ENCODE measurements around the gene R3HDM2.
A peak's percentile ranks its signal among the peaks of the same experiment; 100 is the strongest.
"Not testable (repeated sequence)": the region's sequence is repeated elsewhere in the genome, so short reads cannot be mapped to it uniquely, and the experiment has no call there.

The R3HDM2 gene

DNA sequence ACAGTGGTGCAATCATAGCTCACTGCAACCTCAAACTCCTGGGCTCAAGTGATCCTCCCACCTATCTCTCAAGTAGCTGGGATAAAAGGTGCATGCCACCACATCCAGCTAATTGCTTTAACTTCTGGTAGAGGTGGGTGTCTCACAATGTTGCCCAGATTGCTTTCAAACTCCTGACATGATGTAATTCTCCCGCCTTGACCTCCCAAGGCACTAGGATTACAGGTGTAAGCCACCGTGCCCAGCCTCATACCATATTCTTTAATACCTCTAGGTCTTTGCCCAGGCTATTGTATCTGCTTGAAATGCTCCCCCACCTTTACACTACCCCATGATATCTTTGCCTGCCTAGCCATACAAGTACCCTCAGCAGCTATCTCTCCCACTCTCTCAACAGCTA, 11.3 kb downstream of the R3HDM2 start:
- DNase-seq = no peak

DNA sequence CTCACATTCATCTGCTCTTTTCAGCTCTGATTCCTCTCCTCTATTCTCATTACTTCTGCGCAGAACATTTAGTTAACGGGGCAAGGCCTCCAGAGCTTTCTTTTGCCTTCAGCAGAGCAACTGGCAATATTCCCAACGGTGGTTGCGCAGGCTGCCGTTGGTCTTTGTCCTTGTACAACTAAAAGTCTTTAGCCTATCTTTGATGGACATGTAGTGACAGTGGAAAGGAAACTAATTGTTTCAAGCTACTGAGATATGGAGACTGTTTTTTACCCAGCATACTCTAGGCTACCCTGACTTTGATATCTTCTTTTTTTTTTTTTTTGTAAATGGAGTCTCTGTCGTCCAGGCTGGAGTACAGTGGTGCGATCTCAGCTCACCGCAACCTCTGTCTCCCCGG, 12.6 kb downstream of the R3HDM2 start:
- no peak for DNase-seq

DNA sequence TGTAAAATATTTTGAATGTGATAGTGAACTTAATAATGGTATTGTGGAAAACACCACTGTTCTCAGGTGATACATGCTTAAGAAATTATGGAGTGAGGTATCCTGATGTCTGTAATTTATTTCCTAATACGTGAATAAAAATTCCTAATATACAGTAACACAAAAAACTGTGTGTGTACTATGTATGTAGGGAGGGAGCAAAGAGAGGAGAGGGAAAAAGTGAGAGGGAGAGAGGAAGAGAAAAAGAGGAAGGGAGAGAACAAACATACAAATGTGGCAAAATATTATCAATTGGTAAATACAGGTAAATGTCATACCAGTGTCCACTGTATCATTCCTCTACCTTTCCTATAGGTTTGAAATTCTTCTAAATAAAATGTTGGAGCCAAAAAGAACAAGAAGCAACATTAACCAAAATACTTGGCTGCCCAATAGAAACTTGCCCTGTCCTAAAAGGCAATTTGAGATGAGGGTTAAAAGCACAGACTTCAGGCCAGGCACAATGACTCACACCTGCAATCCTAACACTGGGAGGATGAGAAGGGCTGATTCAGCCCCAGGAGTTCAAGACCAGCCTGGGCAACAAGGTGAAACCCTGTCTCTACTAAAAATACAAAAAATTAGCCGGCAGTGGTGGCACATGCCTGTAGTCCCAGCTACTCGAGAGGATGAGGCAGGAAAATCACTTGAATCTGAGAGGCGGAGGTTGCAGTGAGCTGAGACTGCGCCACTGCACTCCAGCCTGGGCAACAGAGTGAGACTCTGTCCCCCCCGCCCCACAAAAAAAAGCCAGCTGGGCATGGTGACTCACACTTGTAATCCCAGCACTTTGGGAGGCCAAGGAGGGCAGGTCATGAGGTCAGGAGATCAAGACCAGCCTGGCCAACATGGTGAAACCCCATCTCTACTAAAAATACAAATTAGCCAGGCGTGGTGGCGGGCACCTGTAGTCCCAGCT, 14.5 kb downstream of the R3HDM2 start:
- no peak for DNase-seq

DNA sequence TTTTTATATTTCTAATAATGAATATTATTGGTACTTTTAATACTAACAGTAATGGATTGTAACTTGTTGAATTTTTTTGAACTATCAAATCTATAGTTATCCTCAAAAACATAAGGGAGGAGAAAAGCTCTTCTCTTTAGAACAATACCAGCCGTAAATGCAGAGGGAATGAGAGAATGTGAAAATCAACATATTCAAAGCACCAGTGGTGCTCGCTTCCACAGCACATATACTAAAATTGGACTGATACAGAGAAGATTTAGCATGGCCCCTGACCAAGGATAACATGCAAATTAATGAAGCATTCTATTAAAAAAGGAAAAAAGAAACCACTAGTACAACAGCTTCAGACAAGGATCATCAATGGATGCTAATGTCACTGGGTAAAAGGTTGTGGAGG, 15.8 kb downstream of the R3HDM2 start:
- DNase-seq = no peak

DNA sequence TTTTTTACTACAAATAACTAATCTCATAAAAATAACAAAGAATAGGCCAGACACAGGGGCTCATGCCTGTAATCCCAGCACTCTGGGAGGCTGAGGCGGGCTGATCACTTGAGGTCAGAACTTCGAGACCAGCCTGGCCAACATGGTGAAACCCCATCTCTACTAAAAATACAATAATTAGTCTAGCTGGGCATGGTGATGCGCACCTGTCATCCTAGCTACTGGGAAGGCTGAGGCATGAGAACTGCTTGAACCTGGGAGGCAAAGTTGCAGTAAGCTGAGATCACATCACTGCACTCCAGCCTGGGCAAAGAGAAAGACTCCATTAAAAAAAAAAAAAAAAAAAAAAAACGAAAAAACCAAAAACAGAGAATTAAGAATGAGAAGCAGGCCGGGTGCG, 16.7 kb downstream of the R3HDM2 start:
- not testable (repeated sequence) for DNase-seq

DNA sequence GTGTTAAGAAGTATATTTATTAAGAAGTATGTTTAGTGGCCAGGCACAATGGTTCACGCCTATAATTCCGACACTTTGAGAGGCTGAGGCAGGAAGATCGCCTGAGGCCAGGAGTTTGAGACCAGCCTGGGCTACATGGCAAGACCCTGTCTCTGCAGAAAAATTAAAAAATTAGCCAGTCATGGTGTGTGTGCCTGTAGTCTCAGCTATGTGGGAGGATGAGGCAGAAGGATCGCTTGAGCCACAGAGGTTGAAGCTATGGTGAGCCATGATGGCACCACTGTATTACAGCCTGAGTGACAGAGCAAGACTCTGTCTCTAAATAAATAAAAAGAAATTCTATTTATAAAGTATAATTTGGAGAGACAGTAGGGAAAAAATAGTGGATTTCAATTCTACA, 20.3 kb downstream of the R3HDM2 start:
- no peak for DNase-seq

DNA sequence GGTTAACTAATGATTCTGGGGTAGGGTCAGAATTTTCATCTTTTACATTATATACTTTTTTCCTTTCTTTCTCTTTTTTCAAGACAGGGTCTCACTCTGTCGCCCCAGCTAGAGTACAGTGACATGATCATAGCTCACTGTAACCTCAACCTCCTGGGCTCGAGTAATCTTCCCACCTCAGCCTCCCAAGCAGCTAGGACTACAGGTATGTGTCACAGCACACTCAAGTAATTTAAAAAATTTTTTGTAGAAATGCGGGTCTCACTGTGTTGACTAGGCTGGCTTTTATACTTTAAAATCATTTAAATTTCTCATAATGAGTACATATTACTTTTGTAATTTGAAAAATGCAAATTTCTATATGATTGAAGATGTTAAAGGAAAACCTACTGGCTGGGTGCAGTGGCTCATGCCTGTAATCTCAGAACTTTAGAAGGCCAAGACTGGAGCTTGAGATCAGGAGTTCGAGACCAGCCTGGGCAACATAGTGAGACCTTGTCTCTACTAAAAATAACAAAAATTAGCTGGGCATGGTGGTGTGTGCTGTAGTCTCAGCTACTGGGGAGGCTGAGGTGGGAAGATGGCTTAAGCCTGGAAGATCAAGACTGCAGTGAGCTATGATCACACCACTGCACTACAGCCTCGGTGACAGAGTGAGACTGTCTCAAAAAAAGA, 25.7 kb downstream of the R3HDM2 start:
- DNase-seq = peak; percentile 41

DNA sequence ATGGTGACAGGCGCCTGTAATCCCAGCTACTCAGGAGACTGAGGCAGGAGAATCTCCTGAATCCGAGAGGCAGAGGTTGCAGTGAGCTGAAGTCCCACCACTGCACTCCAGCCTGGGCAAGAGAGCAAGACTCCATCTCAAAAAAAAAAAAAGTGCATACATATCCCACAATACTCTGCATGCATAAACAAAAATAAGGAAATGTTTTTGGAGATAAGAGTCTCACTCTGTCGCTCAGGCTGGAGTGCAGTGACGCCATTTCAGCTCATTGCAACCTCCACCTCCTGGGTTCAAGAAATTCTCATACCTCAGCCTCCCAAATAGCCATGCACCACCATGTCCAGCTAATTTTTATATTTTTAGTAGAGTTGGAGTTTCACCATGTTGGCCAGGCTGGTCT, 28.7 kb downstream of the R3HDM2 start:
- DNase-seq = not testable (repeated sequence)

DNA sequence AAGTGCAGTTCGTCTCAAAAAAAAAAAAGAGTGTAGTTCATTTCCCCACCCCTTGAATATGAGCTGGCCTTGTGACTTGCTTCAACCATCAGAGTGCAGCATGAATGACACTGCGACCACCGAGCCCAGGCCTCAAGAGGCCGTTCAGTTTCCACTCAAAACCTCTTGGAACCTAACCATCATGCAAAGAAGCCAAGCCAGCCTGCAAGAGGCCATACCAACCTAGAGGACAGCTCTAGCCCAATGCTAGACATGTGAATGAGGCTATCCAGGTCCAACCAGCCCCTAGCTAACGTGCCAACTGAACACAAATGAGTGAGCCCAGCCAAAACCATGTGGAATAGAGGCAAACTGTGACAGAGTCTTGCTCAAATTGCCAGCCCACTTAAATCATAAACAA, 29.7 kb downstream of the R3HDM2 start:
- no peak for DNase-seq

DNA sequence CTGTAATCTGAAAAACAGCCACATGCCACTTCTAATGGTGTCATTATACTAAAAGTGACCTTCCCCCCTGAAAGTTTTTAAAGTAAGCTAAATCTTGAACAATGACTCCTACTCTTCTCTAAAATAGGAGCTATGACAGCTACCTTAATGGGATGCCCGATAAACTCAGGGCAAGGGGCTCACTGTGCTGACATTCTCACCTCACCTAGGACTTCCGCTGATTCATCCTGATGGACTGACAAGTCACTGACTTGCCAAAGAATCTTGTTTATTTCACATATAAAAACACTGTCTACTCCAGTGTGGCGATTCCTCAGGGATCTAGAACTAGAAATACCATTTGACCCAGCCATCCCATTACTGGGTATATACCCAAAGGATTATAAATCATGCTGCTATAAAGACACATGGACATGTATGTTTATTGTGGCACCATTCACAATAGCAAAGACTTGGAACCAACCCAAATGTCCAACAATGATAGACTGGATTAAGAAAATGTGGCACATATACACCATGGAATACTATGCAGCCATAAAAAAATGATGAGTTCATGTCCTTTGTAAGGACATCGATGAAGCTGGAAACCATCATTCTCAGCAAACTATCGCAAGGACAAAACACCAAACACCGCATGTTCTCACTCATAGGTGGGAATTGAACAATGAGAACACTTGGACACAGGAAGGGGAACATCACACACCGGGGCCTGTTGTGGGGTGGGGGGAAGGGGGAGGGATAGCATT, 31.0 kb downstream of the R3HDM2 start:
- not testable (repeated sequence) for DNase-seq

DNA sequence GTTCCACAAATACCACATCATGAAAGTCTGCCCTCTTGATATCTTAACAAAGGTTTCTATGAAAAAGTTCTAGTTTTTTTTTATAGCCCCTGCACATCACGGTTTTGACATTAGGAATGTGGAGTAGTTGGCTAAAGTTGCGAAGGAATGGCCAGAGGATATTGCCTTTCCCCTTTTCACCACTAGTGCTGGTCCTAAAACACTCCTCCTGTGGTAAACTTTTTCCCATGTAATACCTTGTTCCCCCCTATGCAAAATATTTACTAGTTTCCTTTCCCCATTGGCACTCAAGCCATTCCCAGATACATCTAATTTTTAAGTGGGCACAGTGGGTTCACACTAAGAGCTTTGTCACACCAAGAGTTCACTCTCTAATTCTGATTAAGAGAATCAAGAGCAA, 33.4 kb downstream of the R3HDM2 start:
- no peak for DNase-seq

DNA sequence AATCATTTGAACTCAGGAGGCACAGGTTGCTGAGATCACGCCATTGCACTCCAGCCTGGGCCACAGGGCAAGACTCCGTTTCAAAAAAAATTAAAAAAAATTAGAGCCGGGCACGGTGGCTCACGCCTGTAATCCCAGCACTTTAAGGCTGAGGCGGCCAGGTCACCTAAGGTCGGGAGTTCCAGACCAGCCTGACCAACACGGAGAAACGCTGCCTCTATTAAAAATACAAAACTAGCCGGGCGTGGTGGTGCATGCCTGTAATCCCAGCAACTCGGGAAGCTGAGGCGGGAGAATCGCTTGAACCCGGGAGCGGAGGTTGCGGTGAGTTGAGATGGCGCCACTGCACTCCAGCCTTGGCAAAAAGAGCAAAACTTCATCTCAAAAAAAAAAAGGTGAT, 35.7 kb downstream of the R3HDM2 start:
- DNase-seq = no peak

DNA sequence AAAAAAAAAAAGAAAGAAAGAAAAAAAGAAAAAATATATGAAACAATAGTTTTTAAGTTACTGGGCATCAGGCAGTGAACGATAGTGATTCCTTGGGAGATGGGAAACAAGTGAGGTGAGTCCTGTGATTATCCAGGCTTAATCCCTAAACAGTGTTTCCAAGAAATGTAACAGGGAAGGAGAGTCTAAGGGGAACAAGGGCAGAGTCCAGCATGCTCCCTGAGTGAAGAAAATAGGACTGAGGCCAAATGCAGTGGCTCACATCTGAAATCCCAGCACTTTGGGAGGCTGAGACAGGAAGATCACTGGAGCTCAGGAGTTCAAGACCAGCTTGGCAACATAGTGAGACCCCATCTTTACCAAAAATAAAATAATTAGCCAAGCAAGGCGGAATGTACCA, 40.7 kb downstream of the R3HDM2 start:
- no peak for DNase-seq

DNA sequence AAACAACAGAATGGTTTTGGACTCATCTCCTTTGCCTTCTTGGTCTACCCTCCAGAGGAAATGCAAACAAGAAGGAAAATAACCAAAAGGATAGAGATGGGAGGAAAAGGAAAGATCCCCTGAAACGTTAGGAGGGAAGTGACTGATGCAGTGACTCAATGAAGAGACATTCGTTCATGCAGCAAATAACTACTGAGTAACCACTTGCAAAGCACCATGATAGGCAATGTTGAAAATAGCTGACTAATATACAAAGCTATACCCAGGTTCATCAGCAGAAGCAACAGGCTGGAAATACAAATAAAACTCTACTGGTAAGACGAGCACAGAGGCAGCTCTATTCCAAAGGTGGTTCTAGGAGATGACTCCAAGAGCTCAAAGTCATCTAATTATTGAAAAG, 41.8 kb downstream of the R3HDM2 start:
- DNase-seq = no peak

DNA sequence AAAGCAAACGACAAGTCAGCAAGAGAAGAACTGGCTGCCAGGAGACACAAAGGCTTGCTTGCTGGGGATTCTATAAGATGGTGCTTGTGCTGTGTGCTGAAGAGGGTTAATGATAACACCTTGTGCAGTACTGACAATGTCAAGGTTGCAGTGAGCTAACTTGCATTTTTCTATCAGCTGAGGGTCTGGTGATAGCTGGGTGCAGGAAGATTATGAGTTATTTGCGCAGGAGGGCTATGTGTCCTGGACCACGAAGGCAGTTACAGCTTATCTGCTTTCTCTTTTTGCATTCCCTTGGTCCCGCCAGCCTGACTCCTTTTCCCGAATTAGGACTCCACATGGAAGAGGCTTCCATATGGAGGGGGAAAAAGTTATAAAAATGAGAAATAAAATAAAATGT, 42.4 kb downstream of the R3HDM2 start:
- no peak for DNase-seq

DNA sequence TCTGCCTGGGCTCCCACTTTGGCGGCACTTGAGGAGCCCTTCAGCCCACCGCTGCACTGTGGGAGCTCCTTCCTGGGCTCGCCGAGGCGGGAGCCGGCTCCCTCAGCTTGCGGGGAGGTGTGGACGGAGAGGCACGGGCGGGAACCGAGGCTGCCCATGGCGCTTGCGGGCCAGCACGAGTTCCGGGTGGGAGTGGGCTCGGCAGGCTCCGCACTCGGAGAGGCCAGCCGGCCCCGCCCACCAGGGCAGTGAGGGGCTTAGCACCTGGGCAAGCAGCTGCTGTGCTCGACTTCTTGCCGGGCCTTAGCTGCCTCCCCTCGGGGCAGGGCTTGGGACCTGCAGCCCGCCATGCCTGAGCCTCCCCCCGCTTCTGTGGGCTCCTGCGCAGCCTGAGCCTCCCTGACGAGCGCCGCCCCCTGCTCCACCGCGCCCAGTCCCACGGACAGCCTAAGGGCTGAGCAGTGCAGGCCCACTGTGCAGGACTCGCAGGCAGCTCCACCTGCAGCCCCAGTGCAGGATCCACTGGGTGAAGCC, 44.6 kb downstream of the R3HDM2 start:
- DNase-seq = no peak

DNA sequence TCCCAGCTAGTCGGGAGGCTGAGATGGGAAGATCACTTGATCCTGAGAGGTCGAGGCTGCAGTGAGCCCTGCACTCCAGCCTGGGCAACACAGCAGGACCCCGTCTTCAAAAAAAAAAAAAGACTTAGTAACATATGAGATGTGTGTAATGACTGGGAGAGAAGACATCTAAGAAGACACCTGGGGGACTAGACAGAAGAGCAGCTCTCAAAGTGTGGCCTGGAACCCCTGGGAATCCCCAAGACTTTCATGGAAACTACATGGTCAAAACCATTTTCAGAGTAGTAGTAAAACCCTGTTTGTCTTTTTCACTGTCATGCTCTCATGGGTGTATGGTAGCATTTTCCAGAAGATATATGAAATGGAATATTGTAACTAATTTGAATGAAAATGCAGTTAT, 45.3 kb downstream of the R3HDM2 start:
- DNase-seq = no peak

DNA sequence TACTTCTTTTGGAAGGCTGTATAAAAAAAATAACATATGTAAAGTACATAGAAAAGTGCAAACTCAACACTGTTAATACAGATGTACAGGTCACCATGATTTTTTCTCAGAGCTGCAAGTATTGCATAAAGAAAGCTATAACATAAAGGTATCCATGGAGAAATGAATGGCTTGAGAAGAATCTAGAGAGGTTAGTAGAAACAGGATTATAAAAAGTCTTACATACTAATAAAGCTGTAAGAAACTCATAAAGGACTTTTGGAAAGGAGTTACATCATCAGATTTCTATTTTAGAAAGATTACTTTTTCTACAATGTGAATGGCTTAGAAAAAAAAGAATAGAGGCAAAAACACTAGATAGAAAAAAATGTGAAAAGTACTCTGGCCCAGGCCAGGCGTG, 46.4 kb downstream of the R3HDM2 start:
- no peak for DNase-seq

DNA sequence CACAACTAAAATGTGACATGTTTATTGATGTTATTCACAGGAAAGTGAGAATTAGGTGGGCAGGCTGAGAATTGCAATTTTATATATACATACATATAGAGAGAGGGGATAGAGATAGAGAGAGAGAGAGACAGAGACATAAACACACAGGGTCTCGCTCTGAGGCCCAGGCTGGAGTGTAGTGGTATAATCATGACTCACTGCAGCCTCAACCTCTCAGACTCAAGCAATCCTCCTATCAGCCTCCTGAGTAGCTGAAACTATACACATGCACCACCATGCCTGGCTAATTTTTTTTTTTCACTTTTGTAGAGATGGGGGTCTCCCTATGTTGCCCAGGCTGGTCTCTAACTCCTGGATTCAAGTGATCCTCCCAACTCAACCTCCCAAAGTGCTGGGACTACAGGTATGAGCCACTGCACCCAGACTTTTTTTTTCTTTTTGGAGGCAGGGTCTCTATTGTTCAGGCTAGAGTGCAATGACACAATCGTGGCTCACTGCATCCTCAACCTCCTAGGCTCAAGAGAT, 49.1 kb downstream of the R3HDM2 start:
- no peak for DNase-seq

DNA sequence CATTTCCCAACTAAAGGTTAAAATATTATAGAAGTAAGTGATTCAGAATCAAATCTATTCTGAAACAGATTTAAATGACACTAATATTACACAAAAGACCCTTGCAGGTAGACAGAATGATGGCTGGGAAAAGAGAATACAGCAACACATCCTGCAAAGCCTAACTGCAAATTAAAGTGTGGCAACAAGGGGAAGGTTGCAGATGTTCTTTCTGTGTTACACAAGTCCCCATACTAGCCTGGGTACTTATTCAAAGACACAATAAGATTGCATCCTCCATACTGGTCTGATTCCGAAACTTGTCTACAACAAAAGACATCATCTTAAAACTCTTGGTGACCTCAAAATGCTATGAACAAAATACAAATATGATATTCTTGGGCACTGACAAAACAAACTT, 50.5 kb downstream of the R3HDM2 start:
- DNase-seq = no peak

DNA sequence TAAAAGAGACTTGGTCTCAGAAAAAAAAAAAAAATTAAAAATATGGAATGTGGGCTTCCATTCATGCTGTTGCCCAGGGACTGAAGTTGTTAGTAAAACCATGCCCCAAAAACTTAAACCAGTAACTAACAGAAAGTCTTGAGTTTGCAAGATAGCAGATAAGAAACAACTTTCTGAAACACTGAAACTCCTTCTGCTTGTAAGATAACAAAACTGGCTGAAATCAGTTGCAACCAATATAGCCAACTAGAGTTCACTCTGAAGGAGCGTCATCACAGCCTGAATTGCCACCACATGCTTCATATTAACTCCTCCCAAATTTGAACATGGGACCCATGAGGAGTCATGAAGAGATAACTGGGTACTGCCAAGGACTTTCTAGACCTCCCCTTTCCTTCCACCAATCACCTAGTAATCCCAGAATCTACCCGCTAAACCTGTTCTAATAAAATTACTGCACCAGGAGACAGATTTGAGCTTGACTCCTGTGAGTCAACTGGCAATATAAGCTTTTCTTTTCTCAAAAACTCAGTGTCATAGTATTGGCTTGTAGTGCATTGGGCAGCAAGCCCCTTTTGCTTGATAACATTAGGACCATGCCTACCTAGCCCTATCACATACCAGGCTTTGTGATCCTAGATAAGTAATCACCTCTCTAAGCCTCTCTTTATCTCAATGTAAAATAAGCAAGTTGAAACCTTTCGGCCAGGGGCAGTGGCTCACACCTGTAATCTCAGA, 53.6 kb downstream of the R3HDM2 start:
- no peak for DNase-seq

DNA sequence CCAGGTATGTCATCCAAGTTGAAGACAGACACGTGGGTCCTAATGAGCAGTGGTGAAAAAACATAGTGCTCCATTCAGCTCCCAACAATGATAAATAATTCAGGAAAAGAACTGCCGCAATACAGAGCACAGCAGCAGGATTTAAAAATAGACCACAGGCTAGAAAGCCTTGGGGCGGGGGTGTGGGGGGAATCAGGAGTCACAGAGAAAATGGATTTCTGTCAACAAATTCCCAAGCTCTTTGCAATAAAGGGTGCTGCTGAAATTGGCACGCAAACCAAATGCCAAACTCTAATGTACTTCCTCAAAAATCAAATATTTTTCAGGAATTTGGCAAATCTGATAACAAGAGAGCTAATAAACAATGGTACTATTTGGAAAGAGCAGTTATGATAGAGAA, 58.6 kb downstream of the R3HDM2 start:
- no peak for DNase-seq

All from stimulated activated CD8-positive, alpha-beta memory T cell treated with anti-CD3 and anti-CD28 coated beads, Interleukin-4, amount 100 ng/mL, for 48 hours (primary cell).